Astrocyte (in vitro differentiated cells and primary cell): ENCODE measurements around the gene GALNT8. TPM values are rescaled to one million over a fixed set of nuclear protein-coding genes. Genes with fewer than 3 reads are reported as not detected.

ENCODE experiments used
- DNase-seq: peaks from one replicate; pipeline ENCODE4 v3.0.0-alpha.2; 2010; ENCODE audit warnings: low read depth
- FAIRE-seq: peaks from 2 replicates; lab custom pipeline; 2011; peaks lifted over from hg19 to GRCh38; lab: Jason Lieb, UNC
- H2AFZ ChIP-seq: 2 replicates; pipeline ENCODE4 v1.6.0; 2012; ENCODE audit warnings: low read depth, low read length, inconsistent platforms
- H3K27ac ChIP-seq: 2 replicates; pipeline ENCODE4 v1.5.1; 2011; ENCODE audit warnings: low read depth, low read length, inconsistent platforms
- H3K27me3 ChIP-seq: 2 replicates; pipeline ENCODE4 v1.6.0; 2011; ENCODE audit warnings: low read length, inconsistent platforms; ENCODE audit not compliant: insufficient read depth
- H3K36me3 ChIP-seq: 2 replicates; pipeline ENCODE4 v1.5.1; 2011; ENCODE audit warnings: low read length, inconsistent platforms; ENCODE audit not compliant: insufficient read depth
- H3K4me1 ChIP-seq: 2 replicates; pipeline ENCODE4 v1.5.1; 2011; ENCODE audit warnings: low read length, inconsistent platforms; ENCODE audit not compliant: insufficient read depth
- H3K4me2 ChIP-seq: 2 replicates; pipeline ENCODE4 v1.6.0; 2012; ENCODE audit warnings: low read length, inconsistent platforms
- H3K4me3 ChIP-seq: 2 replicates; pipeline ENCODE4 v1.5.1; 2011; ENCODE audit warnings: low read depth, mild to moderate bottlenecking, low read length, inconsistent platforms; ENCODE audit not compliant: insufficient read depth
- H3K79me2 ChIP-seq: 2 replicates; pipeline ENCODE4 v1.6.0; 2012; ENCODE audit warnings: mild to moderate bottlenecking, low read length, inconsistent platforms; ENCODE audit not compliant: insufficient read depth
- H3K9ac ChIP-seq: 2 replicates; pipeline ENCODE4 v1.6.0; 2012; ENCODE audit warnings: mild to moderate bottlenecking, low read length, inconsistent platforms
- H3K9me3 ChIP-seq: 2 replicates; pipeline ENCODE4 v1.5.1; 2012; ENCODE audit warnings: low read depth, mild to moderate bottlenecking, low read length, inconsistent platforms; ENCODE audit not compliant: insufficient read depth
- H4K20me1 ChIP-seq: 2 replicates; pipeline ENCODE4 v1.6.0; 2012; ENCODE audit warnings: low read length, inconsistent platforms; ENCODE audit not compliant: insufficient read depth
- H3K27ac Mint-ChIP-seq: one replicate; pipeline ENCODE4 v1.8.0; 2021; ENCODE audit warnings: mild to moderate bottlenecking, mixed read lengths; ENCODE audit not compliant: unreplicated experiment
- H3K27me3 Mint-ChIP-seq: one replicate; pipeline ENCODE4 v1.8.0; 2021; ENCODE audit warnings: low read depth, mixed read lengths; ENCODE audit not compliant: unreplicated experiment
- H3K36me3 Mint-ChIP-seq: one replicate; pipeline ENCODE4 v1.8.0; 2021; ENCODE audit warnings: low read depth, mixed read lengths; ENCODE audit not compliant: unreplicated experiment
- H3K4me1 Mint-ChIP-seq: one replicate; pipeline ENCODE4 v1.8.0; 2021; ENCODE audit warnings: low read depth, mixed read lengths; ENCODE audit not compliant: unreplicated experiment
- H3K4me3 Mint-ChIP-seq: one replicate; pipeline ENCODE4 v1.8.0; 2021; ENCODE audit warnings: mild to moderate bottlenecking, moderate library complexity, mixed read lengths; ENCODE audit not compliant: unreplicated experiment
- H3K9me3 Mint-ChIP-seq: one replicate; pipeline ENCODE4 v1.8.0; 2021; ENCODE audit warnings: mild to moderate bottlenecking, mixed read lengths; ENCODE audit not compliant: unreplicated experiment
- EZH2 ChIP-seq: IDR thresholded peaks from 2 replicates; pipeline ENCODE4 v1.6.1; 2012; ENCODE audit warnings: mild to moderate bottlenecking, low read length, inconsistent platforms; ENCODE audit not compliant: insufficient read depth
- total RNA-seq: library from RNA; stranded (reverse); gene quantifications from 2 replicates; pipeline ENCODE4 v1.2.1, GENCODE V29; 2021
- TF ChIP-seq, protein P1 (sequence below): IDR thresholded peaks from 2 replicates; pipeline ENCODE4 v1.5.1; 2011; ENCODE audit warnings: low read depth, mild to moderate bottlenecking, inconsistent platforms, low read length, moderate library complexity; ENCODE audit not compliant: insufficient read depth

Gene GALNT8
- total RNA-seq, 1 donor from 2014 or later: 6.4 TPM

DNA sequence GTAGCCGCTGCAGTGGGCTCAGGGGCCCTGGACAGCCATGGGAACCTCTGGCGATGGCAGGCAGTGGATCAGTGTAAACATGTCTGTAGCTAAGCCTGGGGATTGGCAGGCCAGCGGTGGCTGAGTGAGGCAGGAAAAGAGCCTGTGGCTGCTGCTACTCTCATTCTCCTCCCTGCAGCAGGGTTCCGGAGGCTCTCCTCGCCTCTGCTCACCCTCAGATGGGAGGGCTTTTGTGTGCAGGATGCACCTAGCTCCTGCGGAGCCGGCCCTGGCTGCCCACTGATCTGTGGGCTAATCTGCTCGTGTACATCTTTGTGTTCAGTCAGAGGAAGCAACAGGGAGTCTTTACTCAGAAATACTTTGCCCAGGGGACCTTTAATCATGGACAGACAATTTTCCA, 59.5 kb downstream of the GALNT8 start:
- FAIRE-seq: no peak

DNA sequence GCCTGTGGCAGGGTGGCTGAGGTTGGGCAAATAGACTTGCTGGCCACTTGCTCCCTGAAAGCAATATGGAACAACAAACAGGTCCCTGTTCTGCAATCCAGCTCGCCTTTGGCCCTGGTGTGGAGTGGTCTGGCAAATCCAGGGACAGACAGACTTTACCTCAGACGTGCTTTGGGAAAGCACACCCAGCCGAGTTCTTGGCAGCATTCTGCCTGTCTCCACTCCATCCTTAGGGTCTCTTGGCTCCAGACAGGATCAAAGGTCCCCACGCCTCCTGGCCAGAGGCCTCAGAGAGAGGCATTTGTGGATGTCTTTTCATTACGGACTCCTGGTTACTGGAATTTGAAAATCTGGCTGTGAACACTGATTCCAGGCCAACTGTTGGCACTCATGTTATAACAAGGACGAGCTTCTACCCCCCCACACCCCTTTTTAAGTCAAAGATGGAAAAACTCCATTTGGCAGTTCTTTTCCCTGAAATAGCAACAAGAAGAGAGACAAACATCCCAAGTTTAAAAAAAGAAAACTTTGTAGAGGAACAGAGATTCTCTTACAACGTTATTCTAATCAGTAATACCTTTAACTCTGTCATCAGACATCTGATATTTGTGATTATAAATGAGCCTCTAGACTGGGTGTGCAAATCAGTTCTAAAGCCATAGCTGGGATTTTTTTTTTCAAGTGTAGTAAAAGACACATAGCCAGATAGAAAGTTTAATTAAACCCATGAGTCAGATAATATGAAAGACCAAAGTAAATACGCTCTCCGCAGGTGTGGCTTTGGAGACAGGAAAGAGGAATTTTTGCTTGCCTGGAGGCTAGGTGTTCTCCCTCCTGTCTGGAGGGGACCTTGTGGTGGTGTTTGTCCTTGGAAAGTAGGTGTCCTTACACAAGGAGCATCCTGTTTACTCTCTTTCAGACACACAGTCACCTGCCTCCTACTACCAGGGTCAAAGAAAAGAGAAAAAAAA, 60.7 kb downstream of the GALNT8 start:
- Histone ChIP-seq H3K9ac (no peak overlapping the region), H3K4me3 (no peak overlapping the region), H3K27me3 (no peaks in the 10 kb centered on the region), H3K4me2 (no peak overlapping the region), H3K9me3 (no peaks in the 10 kb centered on the region), H4K20me1 (no peaks in the 10 kb centered on the region), H3K27ac (no peak overlapping the region), H3K4me1 (no peaks in the 10 kb centered on the region), H3K36me3 (no peaks in the 10 kb centered on the region), H2AFZ (peak overlapping the region; percentile 11), H3K79me2 (no peaks in the 10 kb centered on the region)
- no peaks in the 10 kb centered on the region for H3K36me3 Mint-ChIP-seq
- peaks cover 11% of the 10 kb centered on the region for H3K27me3 Mint-ChIP-seq
- no peaks in the 10 kb centered on the region for H3K4me1 Mint-ChIP-seq
- H3K4me3 Mint-ChIP-seq: no peak overlapping the region
- no peak for FAIRE-seq
- DNase-seq: no peak
- peaks cover 15% of the 10 kb centered on the region for H3K9me3 Mint-ChIP-seq
- TF ChIP-seq EZH2: no peak
- TF ChIP-seq, protein P1, sequence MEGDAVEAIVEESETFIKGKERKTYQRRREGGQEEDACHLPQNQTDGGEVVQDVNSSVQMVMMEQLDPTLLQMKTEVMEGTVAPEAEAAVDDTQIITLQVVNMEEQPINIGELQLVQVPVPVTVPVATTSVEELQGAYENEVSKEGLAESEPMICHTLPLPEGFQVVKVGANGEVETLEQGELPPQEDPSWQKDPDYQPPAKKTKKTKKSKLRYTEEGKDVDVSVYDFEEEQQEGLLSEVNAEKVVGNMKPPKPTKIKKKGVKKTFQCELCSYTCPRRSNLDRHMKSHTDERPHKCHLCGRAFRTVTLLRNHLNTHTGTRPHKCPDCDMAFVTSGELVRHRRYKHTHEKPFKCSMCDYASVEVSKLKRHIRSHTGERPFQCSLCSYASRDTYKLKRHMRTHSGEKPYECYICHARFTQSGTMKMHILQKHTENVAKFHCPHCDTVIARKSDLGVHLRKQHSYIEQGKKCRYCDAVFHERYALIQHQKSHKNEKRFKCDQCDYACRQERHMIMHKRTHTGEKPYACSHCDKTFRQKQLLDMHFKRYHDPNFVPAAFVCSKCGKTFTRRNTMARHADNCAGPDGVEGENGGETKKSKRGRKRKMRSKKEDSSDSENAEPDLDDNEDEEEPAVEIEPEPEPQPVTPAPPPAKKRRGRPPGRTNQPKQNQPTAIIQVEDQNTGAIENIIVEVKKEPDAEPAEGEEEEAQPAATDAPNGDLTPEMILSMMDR: no peak
- H3K27ac Mint-ChIP-seq: no peak overlapping the region

More for the DNA sequence above, 59.5 kb downstream of the GALNT8 start:
- H3K4me2 ChIP-seq: no peak overlapping the region
- H3K4me1 Mint-ChIP-seq: no peaks in the 10 kb centered on the region
- H3K79me2 ChIP-seq: no peaks in the 10 kb centered on the region
- H3K27me3 Mint-ChIP-seq: peaks cover 7% of the 10 kb centered on the region
- H3K4me3 ChIP-seq: no peak overlapping the region
- no peaks in the 10 kb centered on the region for H3K27me3 ChIP-seq
- H3K9me3 ChIP-seq: no peaks in the 10 kb centered on the region
- peaks cover 8% of the 10 kb centered on the region for H3K9me3 Mint-ChIP-seq
- no peak overlapping the region for H3K4me3 Mint-ChIP-seq
- H3K27ac Mint-ChIP-seq: no peak overlapping the region
- no peak overlapping the region for H3K9ac ChIP-seq
- H3K27ac ChIP-seq: no peak overlapping the region
- H2AFZ ChIP-seq: no peak overlapping the region
- H3K4me1 ChIP-seq: no peaks in the 10 kb centered on the region
- H3K36me3 ChIP-seq: no peaks in the 10 kb centered on the region
- H3K36me3 Mint-ChIP-seq: no peaks in the 10 kb centered on the region
- TF ChIP-seq EZH2: no peak
- TF ChIP-seq, protein P1: no peak
- no peaks in the 10 kb centered on the region for H4K20me1 ChIP-seq
- DNase-seq: no peak
